Thoracic aorta (tissue), 2 donors: ENCODE data around the gene PTX3. TPM values are rescaled to one million over a fixed set of nuclear protein-coding genes. Genes with fewer than 3 reads are reported as not detected.

Experiments used
- ATAC-seq: fragments of 150-250 bp; one replicate; pipeline ENCODE4 v1.8.0; 2017; ENCODE audit warnings: low read depth; ENCODE audit not compliant: insufficient number of reproducible peaks, low FRiP score
- DNase-seq: peaks from one replicate; pipeline ENCODE4 v3.0.0-alpha.2; 2020; ENCODE audit warnings: low spot score
- H3K27ac ChIP-seq, 2 donors: fragments of 200-600 bp; sonication (generic); 1 replicate in 1 of 2; 2 replicates in 1 of 2; pipeline ENCODE4 v1.5.1; 2016; ENCODE audit warnings: mild to moderate bottlenecking in 2 of 2, moderate library complexity in 2 of 2
- H3K27me3 ChIP-seq: fragments of 200-600 bp; sonication (generic); replicated peaks from 2 replicates; pipeline ENCODE4 v1.6.0; 2016; ENCODE audit warnings: mild to moderate bottlenecking; ENCODE audit not compliant: insufficient read depth
- H3K36me3 ChIP-seq: fragments of 200-600 bp; sonication (generic); one replicate; pipeline ENCODE4 v1.5.1; 2016
- H3K4me1 ChIP-seq, 2 donors: fragments of 200-600 bp; sonication (generic); 1 replicate in 1 of 2; 2 replicates in 1 of 2; pipeline versions ENCODE4 v1.5.1 to v1.6.0; 2016; ENCODE audit warnings: low read depth in 2 of 2, mild to moderate bottlenecking in 1 of 2; ENCODE audit not compliant: control insufficient read depth in 1 of 2
- H3K4me3 ChIP-seq: fragments of 200-600 bp; sonication (generic); 2 replicates; pipeline ENCODE4 v1.5.1; 2016; ENCODE audit warnings: mild to moderate bottlenecking
- H3K9me3 ChIP-seq: fragments of 200-600 bp; sonication (generic); 2 replicates; pipeline ENCODE4 v1.5.1; 2016
- CTCF ChIP-seq: fragments of 200-600 bp; sonication (generic); IDR thresholded peaks from one replicate; pipeline ENCODE4 v1.5.1; 2019; ENCODE audit warnings: antibody characterized with exemption
- total RNA-seq, 2 donors: library from RNA; depleted of rRNA; stranded (reverse); fragments of >200 nt; gene quantifications; one replicate each; pipeline versions ENCODE4 v1.1.0 to v1.2.3, GENCODE V29; 2016

Gene PTX3
- total RNA-seq, 2 donors from 2014 or later = 5.0 to 175 TPM

- Histone ChIP-seq H3K9me3 (no peaks in the 10 kb centered on the region), H3K36me3 (no peaks in the 10 kb centered on the region), H3K4me3 (no peak overlapping the region), H3K27me3 (no peaks in the 10 kb centered on the region), H3K4me1 (no peaks in the 10 kb centered on the region), H3K27ac (no peak overlapping the region)
- ATAC-seq (no peak), DNase-seq (no peak)
- TF ChIP-seq CTCF = no peak
Measured at GRCh38 chr3:157406394-157406793, 30.3 kb upstream of the PTX3 start.

- H3K4me3 ChIP-seq = no peak overlapping the region
Measured at GRCh38 chr3:157407769-157408168, 28.9 kb upstream of the PTX3 start.

GRCh38 chr3:157408499-157409149 lies 28.0 kb upstream of the PTX3 start:
- Histone ChIP-seq H3K36me3 (no peaks in the 10 kb centered on the region), H3K4me3 (no peak overlapping the region), H3K4me1 (no peaks in the 10 kb centered on the region), H3K27ac (no peak overlapping the region), H3K27me3 (no peaks in the 10 kb centered on the region), H3K9me3 (no peaks in the 10 kb centered on the region)
- TF ChIP-seq CTCF = no peak
- DNase-seq = no peak
- ATAC-seq = no peak

More at GRCh38 chr3:157407769-157408168, 28.9 kb upstream of the PTX3 start:
- DNase-seq (no peak), ATAC-seq (no peak)
- H3K4me1 ChIP-seq = no peaks in the 10 kb centered on the region
- no peaks in the 10 kb centered on the region for H3K9me3 ChIP-seq
- H3K36me3 ChIP-seq = no peaks in the 10 kb centered on the region
- no peaks in the 10 kb centered on the region for H3K27me3 ChIP-seq
- no peak overlapping the region for H3K27ac ChIP-seq
- no peak for TF ChIP-seq CTCF

- no peak overlapping the region for H3K27ac ChIP-seq
- ATAC-seq = no peak
Measured at GRCh38 chr3:157409516-157409915, 27.1 kb upstream of the PTX3 start.

GRCh38 chr3:157410945-157411344 lies 25.7 kb upstream of the PTX3 start:
- DNase-seq = no peak
- H3K36me3 ChIP-seq = no peaks in the 10 kb centered on the region
- ATAC-seq = no peak
- no peaks in the 10 kb centered on the region for H3K27me3 ChIP-seq
- no peaks in the 10 kb centered on the region for H3K4me1 ChIP-seq
- H3K9me3 ChIP-seq = no peaks in the 10 kb centered on the region
- TF ChIP-seq CTCF = no peak
- H3K4me3 ChIP-seq = no peak overlapping the region
- H3K27ac ChIP-seq = no peak overlapping the region

More at GRCh38 chr3:157409516-157409915, 27.1 kb upstream of the PTX3 start:
- Histone ChIP-seq H3K36me3 (no peaks in the 10 kb centered on the region), H3K9me3 (no peaks in the 10 kb centered on the region), H3K4me1 (no peaks in the 10 kb centered on the region), H3K4me3 (no peak overlapping the region), H3K27me3 (no peaks in the 10 kb centered on the region)
- no peak for DNase-seq
- TF ChIP-seq CTCF = no peak
